Fibroblast of skin of right biceps (primary cell): ENCODE results near the gene ACAP2.
"Not testable (repeated sequence)": the region's sequence is repeated elsewhere in the genome, so short reads cannot be mapped to it uniquely, and the experiment has no call there.

Experiments
- DNase-seq: peaks from one replicate; pipeline ENCODE4 v3.0.0-alpha.2; 2013

ACAP2 gene

DNA sequence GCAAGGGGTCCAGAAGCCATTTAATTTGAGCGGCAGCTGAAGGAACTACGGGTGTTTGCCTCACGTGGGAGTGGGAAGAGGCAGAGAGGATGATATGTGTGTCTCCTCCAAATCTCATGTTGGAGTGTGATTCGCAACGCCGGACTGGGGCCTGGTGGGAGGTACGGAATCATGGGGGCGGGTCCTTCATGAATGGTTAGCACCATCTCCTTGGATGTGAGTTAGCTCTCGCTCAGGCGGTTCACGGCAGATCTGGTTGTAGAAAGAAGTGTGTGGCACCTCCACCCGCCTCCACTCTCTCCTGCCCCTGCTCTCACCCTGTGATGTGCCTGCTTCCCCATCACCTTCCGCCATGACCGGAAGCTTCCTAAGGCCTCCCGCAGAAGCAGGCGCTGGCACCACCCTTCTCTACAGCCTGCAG is 197.3 kb downstream of the ACAP2 start:
- no peak for DNase-seq

DNA sequence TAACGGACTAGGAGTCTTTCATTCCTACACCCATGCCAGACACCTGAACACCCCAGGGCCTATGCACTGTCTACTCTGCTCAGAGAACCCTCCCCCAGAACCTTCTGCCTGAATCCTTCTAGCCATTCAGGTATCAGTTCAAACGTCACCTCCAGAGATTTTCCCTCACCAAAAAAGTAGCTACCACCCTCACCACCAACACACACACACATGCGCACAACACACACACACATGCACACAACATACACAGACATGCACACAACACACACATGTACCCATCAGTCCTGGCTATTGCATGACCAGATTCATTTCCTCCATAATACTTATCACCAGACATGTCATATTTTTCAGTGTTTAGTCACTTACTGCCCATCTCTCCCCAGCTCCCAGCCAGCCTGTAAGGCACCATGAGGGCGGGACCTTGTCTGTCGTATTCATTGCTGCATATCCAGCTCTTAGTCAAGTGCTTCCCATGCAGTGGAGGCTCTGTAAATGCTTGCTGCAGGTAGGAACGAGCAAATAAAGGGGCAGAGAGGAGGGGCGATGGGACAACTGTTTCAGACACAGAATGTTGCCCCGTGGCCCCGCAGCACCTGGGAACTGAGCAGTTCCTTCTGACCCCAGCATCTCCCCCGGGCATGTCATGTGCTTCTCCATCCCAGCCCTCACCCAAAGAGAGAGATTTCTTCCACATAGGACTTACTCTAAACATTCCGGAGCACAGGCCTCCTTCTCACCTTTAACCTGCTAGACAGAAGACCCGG is 201.0 kb downstream of the ACAP2 start:
- DNase-seq, result peak; percentile 33

DNA sequence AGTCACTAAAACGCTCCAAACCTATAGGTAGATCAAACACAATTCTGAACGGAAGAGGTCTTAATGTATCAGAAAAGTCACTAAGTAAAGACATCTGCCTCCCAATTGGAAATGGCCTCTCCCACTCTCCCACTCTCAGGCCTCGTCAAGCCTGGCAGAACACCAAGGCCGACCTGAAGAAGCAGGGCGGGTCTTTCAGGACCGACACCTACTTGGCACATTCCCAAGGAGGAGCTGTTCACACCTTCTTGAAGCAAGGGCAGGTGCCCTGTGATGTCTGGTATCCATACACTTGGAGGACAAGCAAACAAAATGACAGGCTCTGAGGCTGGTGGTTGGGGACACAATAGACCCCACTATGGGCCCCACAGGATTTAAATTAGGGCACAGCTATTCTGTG is 201.9 kb downstream of the ACAP2 start:
- DNase-seq, result no peak

DNA sequence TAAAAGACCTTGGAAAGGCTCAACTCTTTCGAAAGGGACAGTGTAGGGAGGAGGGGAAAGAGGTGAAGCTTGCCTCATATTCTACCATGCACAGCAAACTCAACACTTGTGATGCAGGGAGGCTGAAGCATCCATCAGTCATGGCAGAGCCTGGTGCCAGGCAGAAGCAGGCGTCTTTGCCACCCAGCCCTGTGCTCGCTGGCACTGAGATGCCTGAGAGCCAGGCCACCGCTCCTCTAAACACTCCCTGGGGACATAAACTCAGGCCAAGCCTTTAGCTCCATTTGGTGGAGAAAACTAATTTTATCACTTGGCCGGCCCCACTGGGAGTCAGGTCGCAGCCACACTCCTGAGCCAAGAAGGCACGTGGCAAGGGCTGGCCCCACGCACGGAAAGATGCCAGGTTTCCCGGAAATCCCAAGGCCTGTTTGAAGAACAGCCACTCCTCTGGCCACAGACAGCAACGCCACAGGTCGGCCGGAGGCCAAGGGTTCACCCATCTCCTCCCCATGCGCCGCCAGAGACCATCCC is 202.6 kb downstream of the ACAP2 start:
- no peak for DNase-seq

DNA sequence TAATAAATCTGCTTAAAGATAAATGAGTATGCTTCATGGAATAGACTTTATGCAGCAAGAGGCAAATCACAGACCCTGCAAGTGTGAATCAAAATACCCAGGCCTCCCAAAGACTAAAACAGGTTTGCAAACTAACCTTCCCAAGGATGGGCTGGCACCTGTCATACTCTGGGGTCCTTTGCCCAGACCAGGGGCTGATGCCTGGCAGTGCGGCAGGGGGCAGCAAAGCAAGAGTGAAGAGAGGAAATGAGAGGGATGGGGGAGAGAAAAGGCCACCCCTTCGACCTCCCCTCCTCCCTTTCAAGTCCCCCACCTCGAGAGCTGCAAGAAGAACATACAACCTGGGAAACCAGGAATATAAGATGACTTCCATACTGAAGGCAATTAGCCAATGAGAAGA is 203.7 kb downstream of the ACAP2 start:
- DNase-seq, result no peak

DNA sequence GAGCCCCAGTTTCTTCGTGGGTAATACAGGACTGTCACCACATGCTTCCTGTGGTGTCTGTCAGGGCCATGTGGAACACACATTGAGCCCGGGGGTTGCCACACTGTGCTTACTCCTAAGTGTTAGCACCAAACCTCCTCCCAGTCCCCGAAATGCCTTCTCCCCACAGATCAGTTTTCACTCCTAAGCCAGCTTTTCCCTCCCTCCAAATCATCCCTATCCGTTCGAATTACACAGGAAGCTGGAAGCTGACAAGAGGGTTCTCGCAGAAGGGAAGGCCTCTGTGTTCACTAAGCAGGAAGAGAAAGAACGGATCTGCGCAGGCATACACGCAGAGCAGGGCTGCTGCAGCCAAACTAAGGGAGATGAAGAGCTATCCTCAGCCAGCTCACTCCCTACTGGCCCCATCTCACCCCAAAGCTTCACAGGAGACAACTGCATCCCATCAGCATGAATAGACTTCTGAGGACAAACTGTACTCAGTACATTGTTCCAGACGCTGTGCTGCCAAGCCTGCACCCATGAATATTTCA is 204.2 kb downstream of the ACAP2 start:
- peak; percentile 67 for DNase-seq

DNA sequence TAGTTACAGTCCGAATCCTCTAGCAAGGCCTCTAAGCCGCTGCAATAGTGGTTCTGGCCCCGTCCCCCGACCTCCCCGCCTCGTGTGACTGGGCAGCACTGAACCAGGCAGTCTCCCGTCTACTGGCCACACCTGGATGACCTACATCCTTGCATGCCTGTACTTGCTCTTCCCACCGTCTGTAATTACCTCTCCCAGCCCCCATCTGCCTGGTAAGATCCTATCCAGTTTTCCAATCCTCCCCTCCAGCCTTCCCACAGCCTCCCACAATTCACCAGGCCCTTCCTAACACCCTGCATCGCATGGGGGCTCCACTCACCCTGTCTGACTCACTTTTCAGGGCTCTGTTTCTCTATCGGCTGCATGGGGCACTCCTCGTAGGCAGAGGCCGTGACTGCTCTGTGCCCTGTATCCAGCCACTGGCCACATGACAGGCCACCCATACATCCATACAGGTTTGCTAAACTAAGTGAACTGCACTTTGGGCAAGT is 204.7 kb downstream of the ACAP2 start:
- DNase-seq, result peak; percentile 50

DNA sequence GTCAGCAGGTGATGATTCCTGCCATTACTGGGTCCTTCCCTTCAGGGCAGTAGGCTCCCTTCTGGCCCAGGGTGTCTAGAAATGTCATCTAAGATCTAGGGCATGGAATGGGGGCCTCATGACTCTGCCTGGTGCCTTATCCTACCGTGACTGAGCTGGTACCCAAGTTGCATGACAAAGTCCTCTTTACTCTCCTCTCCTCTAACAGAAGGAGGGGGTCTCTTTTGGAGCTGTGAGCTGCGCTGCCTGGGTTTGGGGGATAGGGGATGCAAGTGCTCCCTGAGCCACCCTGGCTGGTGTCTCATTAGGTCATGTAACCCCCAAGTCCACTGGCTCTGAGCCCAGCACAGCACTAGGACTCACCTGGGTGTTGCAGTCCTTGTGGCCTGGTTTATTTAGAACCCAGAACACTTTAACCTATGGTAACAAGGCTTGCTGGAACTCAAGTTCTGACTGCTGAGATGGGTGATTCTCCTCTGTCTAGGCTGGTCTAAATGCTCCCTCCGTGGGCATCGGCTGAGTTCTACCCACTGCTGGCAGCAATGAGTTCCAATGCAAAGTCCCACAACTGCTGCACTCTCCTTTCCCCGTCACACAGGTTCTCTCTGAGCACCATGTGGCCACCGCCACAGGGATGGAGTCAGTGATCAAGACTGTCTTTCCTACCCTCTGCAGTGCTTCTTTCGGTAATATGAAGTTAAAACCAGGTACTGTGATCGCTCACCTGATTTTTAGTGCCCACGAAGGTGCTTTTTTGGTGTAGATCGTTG is 205.8 kb downstream of the ACAP2 start:
- DNase-seq, result no peak

DNA sequence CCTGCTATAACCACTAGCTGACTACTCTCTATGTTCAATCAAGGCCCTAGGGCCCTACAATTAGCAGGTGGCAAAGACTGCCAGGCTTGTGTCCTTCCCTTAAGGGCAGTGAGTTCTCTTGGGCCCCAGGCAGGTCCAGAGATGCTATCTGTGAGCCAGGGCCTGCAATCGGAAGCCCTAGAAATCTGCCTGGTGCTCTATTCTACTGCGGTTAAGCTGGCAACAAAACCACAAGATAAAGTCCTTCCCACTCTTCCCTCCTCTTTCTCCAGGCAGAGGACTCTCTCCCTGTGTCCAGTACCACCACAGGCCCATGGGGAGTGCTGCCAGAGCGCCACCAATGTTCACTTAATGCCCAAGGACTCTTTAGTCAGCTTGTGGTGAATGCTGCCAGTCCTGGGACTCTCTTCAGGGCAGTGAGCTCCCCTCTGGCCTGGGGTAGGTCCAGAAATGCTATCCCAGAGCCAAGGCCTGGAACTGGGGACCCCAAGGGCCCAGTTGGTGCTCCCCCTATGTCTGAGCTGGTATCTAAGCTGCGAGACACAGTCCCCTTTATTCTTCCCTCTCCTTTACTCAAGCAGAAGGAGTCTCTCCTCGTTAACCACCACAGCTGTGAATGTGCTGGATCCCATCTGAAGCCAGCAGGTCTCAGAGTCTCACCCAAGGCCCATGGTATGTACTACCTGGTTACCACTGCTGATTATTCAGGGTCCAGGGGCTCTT is 206.6 kb downstream of the ACAP2 start:
- DNase-seq, result no peak

DNA sequence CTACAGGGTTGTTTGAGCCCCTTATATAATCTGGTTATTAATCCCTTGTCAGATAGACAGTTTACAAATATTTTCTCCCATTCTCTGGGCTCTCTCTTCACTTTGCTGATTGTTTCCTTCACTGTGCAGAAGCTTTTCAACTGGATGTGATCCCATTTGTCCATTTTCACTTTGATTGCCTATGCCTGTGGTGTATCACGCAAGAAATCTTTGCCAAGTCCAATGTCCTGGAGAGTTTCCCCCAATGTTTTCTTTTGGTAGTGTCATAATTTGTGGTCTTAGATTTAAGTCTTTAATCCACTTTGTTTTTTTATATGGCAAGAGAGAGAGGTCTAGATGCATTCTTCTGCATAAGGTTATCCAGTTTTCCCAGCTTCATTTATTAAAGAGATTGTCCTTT is 212.6 kb downstream of the ACAP2 start:
- no peak for DNase-seq

DNA sequence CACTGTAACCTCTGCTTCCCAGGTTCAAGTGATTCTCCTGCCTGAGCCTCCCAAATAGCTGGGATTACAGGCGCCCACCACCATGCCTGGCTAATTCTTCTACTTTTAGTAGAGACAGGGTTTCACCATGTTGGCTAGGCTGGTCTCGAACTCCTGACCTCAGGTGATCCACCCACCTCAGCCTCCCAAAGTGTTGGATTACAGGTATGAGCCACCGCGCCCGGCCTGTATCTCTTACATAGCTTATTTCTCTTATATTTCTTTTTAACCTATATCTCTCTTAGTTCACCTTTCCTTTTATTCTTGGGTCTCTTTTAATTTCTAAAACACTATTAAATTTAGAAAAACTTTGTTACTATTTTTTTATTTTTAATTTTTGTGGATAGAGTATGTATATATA is 213.9 kb downstream of the ACAP2 start:
- not testable (repeated sequence) for DNase-seq

DNA sequence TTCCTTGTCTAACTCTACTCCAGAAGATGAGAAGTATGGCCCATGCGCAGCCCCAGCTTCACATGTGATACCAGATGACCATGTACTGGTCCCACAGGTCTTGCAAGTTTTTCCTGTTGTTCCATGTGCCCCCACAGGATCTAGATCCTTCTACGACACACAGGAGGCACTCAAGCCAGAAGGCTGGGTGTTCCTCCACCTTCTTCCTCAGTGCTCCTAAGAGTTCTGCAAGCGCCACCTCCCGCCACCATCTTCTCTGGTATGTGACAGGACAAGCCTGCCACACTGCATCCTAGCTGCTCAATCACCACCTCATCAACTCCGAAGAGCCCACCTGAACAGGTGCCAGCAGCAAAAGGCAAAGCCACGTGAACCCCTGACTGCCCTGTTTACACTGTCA is 214.9 kb downstream of the ACAP2 start:
- DNase-seq, result no peak

DNA sequence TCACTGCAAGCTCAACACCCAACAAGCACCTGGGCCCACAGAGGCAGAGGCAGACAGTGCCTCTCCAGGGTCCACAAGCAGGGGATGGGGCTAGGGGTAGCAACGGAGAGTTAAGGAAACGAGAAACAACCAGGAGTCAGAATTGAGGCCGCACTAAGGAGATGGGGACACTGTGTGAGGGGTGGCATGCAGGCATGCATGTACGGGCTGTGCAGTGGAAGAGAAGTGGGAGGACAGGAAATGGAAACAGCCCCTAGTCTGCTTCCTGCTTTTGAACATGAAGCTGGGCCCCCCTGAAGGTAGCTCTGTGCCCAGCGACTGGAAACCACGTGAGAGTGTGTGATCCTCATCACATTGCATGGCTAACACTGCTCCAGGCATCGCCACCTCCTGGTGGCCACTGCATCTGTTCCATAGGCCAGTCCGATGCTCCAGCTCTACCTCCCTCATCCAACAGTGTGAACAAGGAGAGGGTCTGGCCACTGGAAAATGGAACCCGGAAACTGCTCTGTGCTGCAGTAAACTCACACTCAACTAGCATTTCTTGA is 215.8 kb downstream of the ACAP2 start:
- peak; percentile 37 for DNase-seq

DNA sequence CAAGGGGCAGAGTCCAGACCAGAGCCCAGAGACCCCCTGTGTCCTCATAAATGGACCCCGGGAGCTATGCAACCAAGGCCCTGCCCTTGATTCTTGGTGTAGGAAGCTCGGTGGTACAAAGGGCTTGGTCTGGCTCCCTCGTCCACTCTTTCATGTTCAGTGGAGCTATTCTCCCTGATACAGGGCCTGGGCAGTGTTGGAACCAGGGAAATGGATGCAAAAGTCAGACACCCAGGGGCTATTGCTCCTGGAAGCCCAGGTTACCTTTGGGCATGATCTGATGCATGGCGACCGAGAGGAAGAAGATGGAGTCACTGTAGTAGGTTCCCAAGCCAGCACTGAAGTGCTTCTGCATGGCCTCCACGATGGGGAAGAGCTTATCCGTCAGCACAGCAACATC is 216.4 kb downstream of the ACAP2 start:
- no peak for DNase-seq

DNA sequence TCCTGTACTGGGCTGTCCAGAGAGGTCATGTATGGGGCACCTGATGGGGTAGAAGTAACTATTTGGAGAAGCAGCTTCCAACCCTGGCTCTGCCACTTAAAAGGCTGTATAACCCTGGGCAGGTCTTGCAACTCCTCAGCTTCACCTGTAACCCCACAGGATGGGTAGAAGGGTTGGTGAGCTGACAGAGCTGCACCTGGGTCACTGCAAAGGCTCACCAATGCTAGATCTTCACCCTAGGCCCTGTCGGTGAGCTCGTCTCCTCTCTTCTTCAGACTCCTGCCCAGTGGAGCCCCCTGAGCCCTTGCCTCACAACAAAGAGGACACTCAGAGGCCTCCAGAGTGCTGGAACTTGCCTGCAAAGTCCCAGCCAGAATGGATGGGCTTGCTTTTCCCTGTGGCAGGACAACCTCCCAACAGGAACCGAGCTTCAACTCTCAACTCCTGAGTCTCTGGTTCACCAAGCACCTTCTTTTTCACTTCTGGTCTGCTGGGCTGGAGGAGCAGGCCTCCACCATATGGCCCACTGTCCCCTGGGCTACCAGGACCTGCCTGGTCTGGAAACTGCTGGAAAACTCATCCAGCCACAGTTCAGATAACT is 217.7 kb downstream of the ACAP2 start:
- no peak for DNase-seq
